ENCODE results near the gene KIRREL3.

- no peak for TF ChIP-seq MAX (IDR thresholded peaks at IDR 0.05; ENCODE audit: insufficient read depth, insufficient read length)
- TF ChIP-seq GATA2 (IDR thresholded peaks at IDR 0.05; ENCODE audit: insufficient read depth, insufficient read length, low read depth, low read length): no peak
Measured at GRCh38 chr11:126919147-126919823, 81.3 kb downstream of the KIRREL3 start.

Measured in endothelial cell of umbilical vein (primary cell).